Endodermal cell (in vitro differentiated cells): ENCODE measurements around the gene OTOG. TPM values are rescaled to one million over a fixed set of nuclear protein-coding genes. Genes with fewer than 3 reads are reported as not detected.

Experiments
- DNase-seq: peaks from one replicate; pipeline ENCODE4 v3.0.0-alpha.2; 2017
- H3K27ac ChIP-seq: 2 replicates; pipeline ENCODE4 v1.5.1; 2013; ENCODE audit warnings: mild to moderate bottlenecking, low read depth, low read length, moderate library complexity
- H3K27me3 ChIP-seq: 2 replicates; pipeline ENCODE4 v1.6.1; 2013; ENCODE audit warnings: mild to moderate bottlenecking, low read length, moderate library complexity; ENCODE audit not compliant: insufficient read depth, control insufficient read depth, poor library complexity, severe bottlenecking
- H3K36me3 ChIP-seq: 2 replicates; pipeline ENCODE4 v1.7.0; 2013; ENCODE audit warnings: mild to moderate bottlenecking, low read length, moderate library complexity; ENCODE audit not compliant: control insufficient read depth, insufficient read depth
- H3K4me1 ChIP-seq: one replicate; pipeline ENCODE4 v1.7.0; 2013; ENCODE audit warnings: low read length; ENCODE audit not compliant: control insufficient read depth, insufficient read depth
- H3K4me3 ChIP-seq: 2 replicates; pipeline ENCODE4 v1.5.1; 2013; ENCODE audit warnings: mild to moderate bottlenecking, low read length, moderate library complexity
- H3K9ac ChIP-seq: 2 replicates; pipeline ENCODE4 v1.6.1; 2013; ENCODE audit warnings: mild to moderate bottlenecking, low read length, moderate library complexity; ENCODE audit not compliant: poor library complexity, severe bottlenecking; ENCODE audit errors: extremely low read depth
- H3K9me3 ChIP-seq: 2 replicates; pipeline ENCODE4 v1.6.1; 2013; ENCODE audit warnings: mild to moderate bottlenecking, low read length, moderate library complexity; ENCODE audit not compliant: control insufficient read depth
- H3K27ac Mint-ChIP-seq: 2 replicates; pipeline ENCODE4 v1.8.0; 2020; ENCODE audit warnings: mixed read lengths
- H3K27me3 Mint-ChIP-seq: 2 replicates; pipeline ENCODE4 v1.8.0; 2021; ENCODE audit warnings: mild to moderate bottlenecking, mixed read lengths; ENCODE audit not compliant: insufficient read depth
- H3K36me3 Mint-ChIP-seq: 2 replicates; pipeline ENCODE4 v1.8.0; 2020; ENCODE audit warnings: low read depth, mixed read lengths
- H3K4me1 Mint-ChIP-seq: 2 replicates; pipeline ENCODE4 v1.8.0; 2020; ENCODE audit warnings: mixed read lengths
- H3K4me3 Mint-ChIP-seq: 2 replicates; pipeline ENCODE4 v1.8.0; 2020; ENCODE audit warnings: mild to moderate bottlenecking, moderate library complexity, mixed read lengths
- H3K9me3 Mint-ChIP-seq: 2 replicates; pipeline ENCODE4 v1.8.0; 2020; ENCODE audit warnings: mild to moderate bottlenecking, mixed read lengths
- WGBS, 2 experiments: methylation state at CpG; one replicate each; pipeline versions ENCODE4 v1.1.5 to v1.1.7; 2013; ENCODE audit warnings: missing lambda C conversion rate in 2 of 2, mixed read lengths in 1 of 2; ENCODE audit not compliant: insufficient coverage in 1 of 2, insufficient read length in 1 of 2; 5-methylcytosine and 5-hydroxymethylcytosine counted together
- total RNA-seq, 2 donors: library from RNA; stranded (reverse); fragmentation: NEBNext Ultra II Directional in 1 of 2; extraction: Animal tissue kit (Norgen Biotek cat#: 25700) in 1 of 2; gene quantifications; 2 replicates in 1 of 2; 3 replicates in 1 of 2; pipeline ENCODE4 v1.2.1, GENCODE V29; 2021
- TF ChIP-seq, protein P1 (sequence below): fragments of 200-600 bp; sonication (generic); conservative IDR thresholded peaks from 2 replicates; pipeline ENCODE4 v1.5.0; 2021; ENCODE audit warnings: antibody characterized with exemption, mild to moderate bottlenecking

OTOG gene
- total RNA-seq, 2 donors from 2014 or later: 0.33 to 0.55 TPM

GRCh38 chr11:17578958-17579357 is 31.9 kb downstream of the OTOG start:
- no peaks in the 10 kb centered on the region for H3K36me3 Mint-ChIP-seq
- H3K4me3 Mint-ChIP-seq: no peak overlapping the region
- H3K9me3 Mint-ChIP-seq: no peaks in the 10 kb centered on the region
- TF ChIP-seq, protein P1, sequence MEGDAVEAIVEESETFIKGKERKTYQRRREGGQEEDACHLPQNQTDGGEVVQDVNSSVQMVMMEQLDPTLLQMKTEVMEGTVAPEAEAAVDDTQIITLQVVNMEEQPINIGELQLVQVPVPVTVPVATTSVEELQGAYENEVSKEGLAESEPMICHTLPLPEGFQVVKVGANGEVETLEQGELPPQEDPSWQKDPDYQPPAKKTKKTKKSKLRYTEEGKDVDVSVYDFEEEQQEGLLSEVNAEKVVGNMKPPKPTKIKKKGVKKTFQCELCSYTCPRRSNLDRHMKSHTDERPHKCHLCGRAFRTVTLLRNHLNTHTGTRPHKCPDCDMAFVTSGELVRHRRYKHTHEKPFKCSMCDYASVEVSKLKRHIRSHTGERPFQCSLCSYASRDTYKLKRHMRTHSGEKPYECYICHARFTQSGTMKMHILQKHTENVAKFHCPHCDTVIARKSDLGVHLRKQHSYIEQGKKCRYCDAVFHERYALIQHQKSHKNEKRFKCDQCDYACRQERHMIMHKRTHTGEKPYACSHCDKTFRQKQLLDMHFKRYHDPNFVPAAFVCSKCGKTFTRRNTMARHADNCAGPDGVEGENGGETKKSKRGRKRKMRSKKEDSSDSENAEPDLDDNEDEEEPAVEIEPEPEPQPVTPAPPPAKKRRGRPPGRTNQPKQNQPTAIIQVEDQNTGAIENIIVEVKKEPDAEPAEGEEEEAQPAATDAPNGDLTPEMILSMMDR: no peak
- no peaks in the 10 kb centered on the region for H3K36me3 ChIP-seq
- H3K27me3 ChIP-seq: peaks cover 11% of the 10 kb centered on the region
- H3K27me3 Mint-ChIP-seq: peaks cover 52% of the 10 kb centered on the region
- peaks cover 3% of the 10 kb centered on the region for H3K4me1 ChIP-seq
- H3K4me3 ChIP-seq: no peak overlapping the region
- no peak overlapping the region for H3K27ac ChIP-seq
- H3K4me1 Mint-ChIP-seq: peaks cover 15% of the 10 kb centered on the region
- peak; percentile 19 for DNase-seq
- H3K27ac Mint-ChIP-seq: no peak overlapping the region
- H3K9me3 ChIP-seq: no peaks in the 10 kb centered on the region
- no peak overlapping the region for H3K9ac ChIP-seq
- WGBS, 2 experiments: 95 to 100% methylated on average over 2 to 8 of the region's 8 CpGs

DNA sequence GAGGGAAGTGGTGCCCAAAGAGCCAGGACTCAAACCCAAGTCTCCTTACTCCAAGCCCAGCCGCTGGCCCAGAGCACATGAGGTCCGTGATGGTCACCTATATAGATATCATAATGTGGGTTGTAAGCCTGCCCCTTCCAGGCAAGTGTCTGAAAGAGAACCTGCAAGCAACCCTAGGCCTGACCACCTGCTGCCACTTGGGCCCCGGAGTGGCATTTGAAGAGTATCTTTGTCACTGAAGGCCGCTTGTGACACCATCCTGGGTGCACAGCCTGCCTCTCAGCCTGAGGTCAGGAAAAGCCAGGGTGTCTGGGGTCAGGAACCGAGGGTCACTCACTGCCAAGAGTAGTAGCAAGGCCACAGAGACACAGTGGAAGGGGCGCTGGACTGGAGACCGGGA is 32.4 kb downstream of the OTOG start:
- no peak for DNase-seq
- H3K27ac ChIP-seq: no peak overlapping the region
- TF ChIP-seq, protein P1: no peak
- H3K4me1 ChIP-seq: peaks cover 3% of the 10 kb centered on the region
- Mint-ChIP-seq H3K9me3 (no peaks in the 10 kb centered on the region), H3K4me3 (no peak overlapping the region), H3K4me1 (peaks cover 15% of the 10 kb centered on the region), H3K36me3 (no peaks in the 10 kb centered on the region), H3K27me3 (peaks cover 50% of the 10 kb centered on the region), H3K27ac (no peak overlapping the region)
- no peak overlapping the region for H3K9ac ChIP-seq
- no peaks in the 10 kb centered on the region for H3K9me3 ChIP-seq
- WGBS, 2 experiments: 96 to 100% methylated on average over 5 to 7 of the region's 7 CpGs
- H3K4me3 ChIP-seq: no peak overlapping the region
- no peaks in the 10 kb centered on the region for H3K36me3 ChIP-seq
- H3K27me3 ChIP-seq: peaks cover 11% of the 10 kb centered on the region

- no peaks in the 10 kb centered on the region for H3K36me3 Mint-ChIP-seq
- Histone ChIP-seq H3K4me3 (no peak overlapping the region), H3K27ac (no peak overlapping the region), H3K9ac (no peak overlapping the region), H3K4me1 (peaks cover 3% of the 10 kb centered on the region), H3K27me3 (peaks cover 6% of the 10 kb centered on the region), H3K9me3 (no peaks in the 10 kb centered on the region), H3K36me3 (no peaks in the 10 kb centered on the region)
- 61 to 64% methylated on average over 1 of the region's 1 CpG for WGBS, 2 experiments
- TF ChIP-seq, protein P1: no peak
- H3K4me1 Mint-ChIP-seq: peaks cover 15% of the 10 kb centered on the region
- peaks cover 42% of the 10 kb centered on the region for H3K27me3 Mint-ChIP-seq
- no peak overlapping the region for H3K27ac Mint-ChIP-seq
- peak; percentile 35 for DNase-seq
- no peaks in the 10 kb centered on the region for H3K9me3 Mint-ChIP-seq
- H3K4me3 Mint-ChIP-seq: no peak overlapping the region
Observed at GRCh38 chr11:17580271-17580670, 33.2 kb downstream of the OTOG start.
